Mesenchymal stem cell (in vitro differentiated cells and primary cell): ENCODE data around the gene MYO9B.

Experiments
- DNase-seq: peaks from one replicate; pipeline ENCODE4 v3.0.0-alpha.2; 2013
- H2AFZ ChIP-seq: one replicate; pipeline ENCODE4 v1.6.1; 2013; ENCODE audit warnings: low read depth, mild to moderate bottlenecking, control low read depth, inconsistent platforms, low read length, moderate library complexity
- H2AK5ac ChIP-seq: 2 replicates; pipeline ENCODE4 v1.6.1; 2013; ENCODE audit warnings: low read length, moderate library complexity, mild to moderate bottlenecking, inconsistent platforms; ENCODE audit not compliant: severe bottlenecking
- H2BK120ac ChIP-seq: one replicate; pipeline ENCODE4 v1.6.1; 2013; ENCODE audit warnings: low read depth, mild to moderate bottlenecking, inconsistent platforms, low read length, moderate library complexity
- H2BK12ac ChIP-seq, 2 experiments: one replicate each; pipeline ENCODE4 v1.6.1; 2013; ENCODE audit warnings: inconsistent platforms in 2 of 2, low read length in 2 of 2, mild to moderate bottlenecking in 2 of 2, moderate library complexity in 2 of 2, control low read depth in 1 of 2
- H2BK15ac ChIP-seq: one replicate; pipeline ENCODE4 v1.6.1; 2013; ENCODE audit warnings: mild to moderate bottlenecking, low read depth, inconsistent platforms; ENCODE audit not compliant: poor library complexity, severe bottlenecking
- H2BK5ac ChIP-seq: 2 replicates; pipeline ENCODE4 v1.6.1; 2013; ENCODE audit warnings: low read depth, mild to moderate bottlenecking, low read length, control low read depth, inconsistent platforms; ENCODE audit not compliant: poor library complexity, severe bottlenecking
- H3K14ac ChIP-seq, 2 experiments: one replicate each; pipeline ENCODE4 v1.6.1; 2013; ENCODE audit warnings: inconsistent platforms in 2 of 2, low read length in 2 of 2, control low read depth in 1 of 2, mild to moderate bottlenecking in 1 of 2, moderate library complexity in 1 of 2
- H3K18ac ChIP-seq, 2 experiments: one replicate each; pipeline ENCODE4 v1.6.1; 2013; ENCODE audit warnings: inconsistent platforms in 2 of 2, low read length in 2 of 2, control low read depth in 1 of 2, low read depth in 1 of 2, mild to moderate bottlenecking in 1 of 2
- H3K23ac ChIP-seq, 2 experiments: one replicate each; pipeline ENCODE4 v1.6.1; 2013; ENCODE audit warnings: inconsistent platforms in 2 of 2, low read length in 2 of 2, mild to moderate bottlenecking in 2 of 2, moderate library complexity in 2 of 2, control low read depth in 1 of 2
- H3K27ac ChIP-seq: 2 replicates; pipeline ENCODE4 v1.5.1; 2013; ENCODE audit warnings: mild to moderate bottlenecking, moderate library complexity, low read length, control low read depth, inconsistent platforms; ENCODE audit not compliant: poor library complexity, severe bottlenecking
- H3K27me3 ChIP-seq, 2 experiments: 2 replicates each; pipeline versions ENCODE4 v1.6.1 to v1.7.0; 2013; ENCODE audit warnings: low read length in 2 of 2, mild to moderate bottlenecking in 2 of 2, moderate library complexity in 2 of 2, control low read depth in 1 of 2, inconsistent platforms in 1 of 2; ENCODE audit not compliant: control insufficient read depth in 1 of 2, insufficient read depth in 1 of 2
- H3K36me3 ChIP-seq, 2 experiments: 2 replicates each; pipeline versions ENCODE4 v1.6.1 to v1.7.0; 2013; ENCODE audit warnings: low read length in 2 of 2, control low read depth in 1 of 2, inconsistent platforms in 1 of 2, low read depth in 1 of 2, mild to moderate bottlenecking in 1 of 2; ENCODE audit not compliant: insufficient read depth in 2 of 2, control insufficient read depth in 1 of 2
- H3K4ac ChIP-seq, 2 experiments: one replicate each; pipeline ENCODE4 v1.6.1; 2013; ENCODE audit warnings: inconsistent platforms in 2 of 2, low read length in 2 of 2, mild to moderate bottlenecking in 2 of 2, moderate library complexity in 2 of 2, control low read depth in 1 of 2, low read depth in 1 of 2
- H3K4me1 ChIP-seq: 2 replicates; pipeline ENCODE4 v1.6.1; 2013; ENCODE audit warnings: low read depth, low read length, control low read depth; ENCODE audit not compliant: control insufficient read depth, insufficient read depth
- H3K4me2 ChIP-seq: 2 replicates; pipeline ENCODE4 v1.6.1; 2013; ENCODE audit warnings: low read length, mild to moderate bottlenecking, inconsistent platforms; ENCODE audit not compliant: poor library complexity, severe bottlenecking
- H3K4me3 ChIP-seq, 2 experiments: 2 replicates each; pipeline versions ENCODE4 v1.5.1 to v1.7.0; 2013; ENCODE audit warnings: low read length in 2 of 2, mild to moderate bottlenecking in 2 of 2, control low read depth in 1 of 2, low read depth in 1 of 2; ENCODE audit not compliant: insufficient read depth in 1 of 2
- H3K79me1 ChIP-seq: replicated peaks from 2 replicates; pipeline ENCODE4 v1.6.1; 2013; ENCODE audit warnings: mild to moderate bottlenecking, control low read depth, low read length, inconsistent platforms; ENCODE audit not compliant: poor library complexity, severe bottlenecking
- H3K9ac ChIP-seq: 2 replicates; pipeline ENCODE4 v1.7.0; 2013; ENCODE audit warnings: mild to moderate bottlenecking, low read length, moderate library complexity
- H3K9me3 ChIP-seq: 2 replicates; pipeline ENCODE4 v1.7.0; 2013; ENCODE audit warnings: mild to moderate bottlenecking, low read length; ENCODE audit not compliant: control insufficient read depth
- H4K8ac ChIP-seq: one replicate; pipeline ENCODE4 v1.6.1; 2013; ENCODE audit warnings: inconsistent platforms, mild to moderate bottlenecking, low read length, moderate library complexity
- H4K91ac ChIP-seq: one replicate; pipeline ENCODE4 v1.6.1; 2013; ENCODE audit warnings: mild to moderate bottlenecking, low read length, inconsistent platforms
- WGBS: methylation state at CpG from one replicate; pipeline ENCODE4 v1.1.7; 2013; ENCODE audit warnings: mixed read lengths; 5-methylcytosine and 5-hydroxymethylcytosine counted together

The MYO9B gene

DNA sequence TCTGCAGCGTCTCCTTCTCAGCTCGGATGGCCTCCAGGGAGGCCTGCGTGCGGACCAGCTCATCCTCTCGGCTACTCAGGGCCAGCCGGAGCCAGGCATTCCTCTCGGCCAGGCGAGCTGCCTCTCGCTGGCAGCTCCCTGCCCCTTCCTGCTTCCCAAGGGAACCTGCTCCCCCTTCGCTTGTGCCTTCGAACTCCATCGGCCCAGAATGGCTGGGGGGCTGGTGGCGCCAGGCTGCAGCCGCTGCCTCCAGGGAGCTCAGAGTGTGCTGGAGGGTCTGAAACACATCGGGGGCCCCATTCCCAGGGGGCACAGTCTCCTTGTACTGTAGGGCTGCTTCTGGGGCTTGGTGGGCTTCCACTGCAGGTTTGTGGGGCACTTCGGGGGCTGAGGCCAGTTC lies 187.0 kb downstream of the MYO9B start:
- Histone ChIP-seq H3K14ac (no peak overlapping the region), H2BK5ac (no peak overlapping the region), H2AFZ (no peak overlapping the region), H3K23ac (no peak overlapping the region), H2AK5ac (no peak overlapping the region), H3K4me1 (no peaks in the 10 kb centered on the region), H3K27ac (no peak overlapping the region), H3K9me3 (peaks cover 10% of the 10 kb centered on the region), H3K4me3 (no peak overlapping the region), H2BK15ac (no peak overlapping the region), H4K91ac (peak overlapping the region; percentile 29), H3K4me2 (no peak overlapping the region), H2BK120ac (no peak overlapping the region), H3K36me3 (no peaks in the 10 kb centered on the region), H2BK12ac (no peak overlapping the region), H3K4ac (no peak overlapping the region), H3K18ac (no peak overlapping the region), H3K9ac (no peak overlapping the region), H4K8ac (no peak overlapping the region), H3K79me1 (peaks cover under 1% of the 10 kb centered on the region), H3K27me3 (peaks cover 0 to 2% of the 10 kb centered on the region in 2 experiments)
- no peak for DNase-seq
- 81% methylated on average over 16 of the region's 16 CpGs for WGBS
